Neuronal stem cell (in vitro differentiated cells): Measurements from ENCODE around the gene FDXR.

Source experiments
- DNase-seq: peaks from one replicate; pipeline ENCODE4 v3.0.0-alpha.2; 2013; ENCODE audit warnings: low spot score
- H2AFZ ChIP-seq: one replicate; pipeline ENCODE4 v1.6.1; 2013; ENCODE audit warnings: mild to moderate bottlenecking, low read length, inconsistent platforms
- H2AK5ac ChIP-seq: 2 replicates; pipeline ENCODE4 v1.6.1; 2013; ENCODE audit warnings: low read depth, mild to moderate bottlenecking, inconsistent platforms, low read length, moderate library complexity, mixed read lengths
- H2BK120ac ChIP-seq: 2 replicates; pipeline ENCODE4 v1.6.1; 2013; ENCODE audit warnings: low read depth, mild to moderate bottlenecking, inconsistent platforms, low read length, moderate library complexity, mixed read lengths
- H2BK12ac ChIP-seq: one replicate; pipeline ENCODE4 v1.6.1; 2013; ENCODE audit warnings: low read length, inconsistent platforms
- H2BK15ac ChIP-seq: 2 replicates; pipeline ENCODE4 v1.6.1; 2013; ENCODE audit warnings: mild to moderate bottlenecking, low read length, inconsistent platforms, mixed read lengths
- H2BK5ac ChIP-seq: one replicate; pipeline ENCODE4 v1.6.1; 2013; ENCODE audit warnings: inconsistent platforms, mild to moderate bottlenecking, low read length, moderate library complexity
- H3K14ac ChIP-seq: one replicate; pipeline ENCODE4 v1.6.1; 2013; ENCODE audit warnings: low read length, inconsistent platforms
- H3K18ac ChIP-seq: 2 replicates; pipeline ENCODE4 v1.6.1; 2013; ENCODE audit warnings: low read length, inconsistent platforms
- H3K23ac ChIP-seq: 2 replicates; pipeline ENCODE4 v1.6.1; 2013; ENCODE audit warnings: low read depth, mild to moderate bottlenecking, mixed read lengths, low read length, inconsistent platforms; ENCODE audit not compliant: poor library complexity
- H3K27ac ChIP-seq: replicated peaks from 3 replicates; pipeline ENCODE4 v1.5.1; 2013; ENCODE audit warnings: low read length, inconsistent platforms
- H3K27me3 ChIP-seq, 3 experiments: 2 replicates each; pipeline ENCODE4 v1.6.1; 2013; ENCODE audit warnings: low read length in 3 of 3, mild to moderate bottlenecking in 2 of 3, inconsistent platforms in 1 of 3, low read depth in 1 of 3, mixed read lengths in 1 of 3, moderate library complexity in 1 of 3; ENCODE audit not compliant: control insufficient read depth in 3 of 3, insufficient read depth in 3 of 3
- H3K36me3 ChIP-seq, 2 donors: replicated peaks in 1 of 2; 2 replicates each; pipeline ENCODE4 v1.6.1; 2013; ENCODE audit warnings: low read length in 2 of 2; ENCODE audit not compliant: control insufficient read depth in 2 of 2, insufficient read depth in 2 of 2
- H3K4ac ChIP-seq: 2 replicates; pipeline ENCODE4 v1.6.1; 2013; ENCODE audit warnings: inconsistent platforms, mild to moderate bottlenecking, low read length, moderate library complexity
- H3K4me1 ChIP-seq, 2 donors: 1 replicate in 1 of 2; 2 replicates in 1 of 2; pipeline ENCODE4 v1.6.1; 2013; ENCODE audit warnings: low read length in 2 of 2, low read depth in 1 of 2; ENCODE audit not compliant: control insufficient read depth in 2 of 2, insufficient read depth in 1 of 2
- H3K4me2 ChIP-seq: one replicate; pipeline ENCODE4 v1.6.1; 2013; ENCODE audit warnings: mild to moderate bottlenecking, low read length, inconsistent platforms; ENCODE audit not compliant: insufficient read depth, poor library complexity, severe bottlenecking
- H3K4me3 ChIP-seq, 2 donors: 2 replicates each; pipeline ENCODE4 v1.5.1; 2013; ENCODE audit warnings: low read length in 2 of 2, mild to moderate bottlenecking in 2 of 2, inconsistent platforms in 1 of 2, moderate library complexity in 1 of 2
- H3K79me1 ChIP-seq: one replicate; pipeline ENCODE4 v1.6.1; 2013; ENCODE audit warnings: low read depth, mild to moderate bottlenecking, inconsistent platforms, low read length, moderate library complexity
- H3K9ac ChIP-seq: one replicate; pipeline ENCODE4 v1.6.1; 2013; ENCODE audit warnings: mild to moderate bottlenecking, low read depth, low read length, inconsistent platforms; ENCODE audit not compliant: poor library complexity
- H3K9me3 ChIP-seq, 2 donors: replicated peaks in 1 of 2; 2 replicates each; pipeline versions ENCODE3 to v1.6.1; 2013; ENCODE audit warnings: low read length in 2 of 2, mild to moderate bottlenecking in 2 of 2, inconsistent platforms in 1 of 2, low read depth in 1 of 2, mixed read lengths in 1 of 2, moderate library complexity in 1 of 2; ENCODE audit not compliant: control insufficient read depth in 2 of 2, insufficient read depth in 1 of 2
- H4K8ac ChIP-seq: one replicate; pipeline ENCODE4 v1.6.1; 2013; ENCODE audit warnings: low read depth, mild to moderate bottlenecking, inconsistent platforms, low read length, moderate library complexity
- H4K91ac ChIP-seq: one replicate; pipeline ENCODE4 v1.6.1; 2013; ENCODE audit warnings: low read length, low read depth, mild to moderate bottlenecking, inconsistent platforms; ENCODE audit not compliant: poor library complexity
- WGBS, 2 donors: extraction: QIAGEN DNeasy Blood & Tissue Kit; methylation state at CpG; one replicate each; pipeline ENCODE4 v1.1.7; 2013; ENCODE audit warnings: missing lambda C conversion rate in 2 of 2, mixed read lengths in 1 of 2; ENCODE audit not compliant: insufficient read length in 2 of 2, insufficient replicate concordance in 1 of 2; ENCODE audit errors: extremely low coverage in 2 of 2; 5-methylcytosine and 5-hydroxymethylcytosine counted together

The FDXR gene

DNA sequence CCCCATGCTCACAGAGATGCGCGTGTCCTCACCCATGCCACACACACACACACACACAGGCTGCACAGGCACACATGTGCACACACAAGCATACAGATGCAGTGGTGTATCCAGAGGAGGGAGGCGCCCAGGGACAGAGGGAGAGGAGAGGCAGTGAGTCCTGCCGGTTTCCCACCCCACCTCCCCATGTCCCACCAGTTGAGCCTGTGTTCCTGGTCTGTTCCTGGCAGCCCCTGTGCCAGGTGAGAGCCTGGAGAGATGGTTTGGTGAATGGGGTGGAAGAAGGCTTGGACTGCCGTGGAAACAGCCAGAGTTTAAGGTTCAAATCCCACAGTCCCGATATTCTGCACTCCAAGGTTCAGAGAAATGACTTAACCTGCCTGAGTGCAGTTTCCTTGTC is 30.9 kb upstream of the FDXR start:
- Histone ChIP-seq H4K91ac (no peak overlapping the region), H2BK5ac (no peak overlapping the region), H3K79me1 (no peaks in the 10 kb centered on the region), H3K27ac (no peak overlapping the region), H3K9ac (no peak overlapping the region), H3K4me2 (no peak overlapping the region), H3K27me3 (peaks cover 0 to 30% (median 3%) of the 10 kb centered on the region in 3 experiments), H2AFZ (no peak overlapping the region), H2BK15ac (no peak overlapping the region), H3K4ac (no peak overlapping the region), H3K4me3 (no peak overlapping the region), H3K4me1 (no peaks in the 10 kb centered on the region), H3K18ac (peak overlapping the region; percentile 46), H3K9me3 (no peaks in the 10 kb centered on the region), H3K14ac (no peak overlapping the region), H2BK12ac (no peak overlapping the region), H3K23ac (peak overlapping the region; percentile 96), H2BK120ac (no peak overlapping the region), H2AK5ac (peak overlapping the region; percentile 76), H3K36me3 (no peaks in the 10 kb centered on the region), H4K8ac (no peak overlapping the region)
- DNase-seq: no peak
- WGBS, 2 donors: no CpG with 5 or more reads among the region's 6 CpGs

DNA sequence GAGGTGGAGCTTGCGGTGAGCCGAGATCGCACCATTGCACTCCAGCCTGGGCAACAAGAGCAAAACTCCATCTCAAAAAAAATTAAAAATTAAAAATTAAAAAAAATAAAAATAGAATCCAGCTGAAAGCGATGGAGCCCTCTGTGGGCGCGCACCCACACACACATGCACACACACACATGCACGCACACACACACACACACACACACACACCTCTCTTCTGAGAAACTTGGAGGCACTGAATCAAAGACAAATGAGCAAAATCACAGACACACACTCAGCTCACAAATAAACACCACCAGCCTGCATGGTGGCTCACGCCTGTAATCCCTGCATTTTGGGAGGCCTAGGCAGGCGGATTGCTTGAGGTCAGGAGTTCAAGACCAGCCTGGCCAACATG is 30.2 kb upstream of the FDXR start:
- Histone ChIP-seq H3K4me1 (no peaks in the 10 kb centered on the region), H2BK15ac (no peak overlapping the region), H3K27me3 (peaks cover 0 to 36% (median 3%) of the 10 kb centered on the region in 3 experiments), H3K4ac (no peak overlapping the region), H3K4me2 (no peak overlapping the region), H3K18ac (no peak overlapping the region), H3K9ac (no peak overlapping the region), H3K9me3 (no peaks in the 10 kb centered on the region), H2BK120ac (no peak overlapping the region), H3K4me3 (no peak overlapping the region), H4K8ac (no peak overlapping the region), H2BK5ac (no peak overlapping the region), H2AK5ac (no peak overlapping the region), H3K27ac (no peak overlapping the region), H3K14ac (no peak overlapping the region), H3K79me1 (no peaks in the 10 kb centered on the region), H2AFZ (no peak overlapping the region), H4K91ac (no peak overlapping the region), H3K36me3 (no peaks in the 10 kb centered on the region), H3K23ac (no peak overlapping the region), H2BK12ac (no peak overlapping the region)
- no CpG with 5 or more reads among the region's 9 CpGs for WGBS, 2 donors
- DNase-seq: no peak

DNA sequence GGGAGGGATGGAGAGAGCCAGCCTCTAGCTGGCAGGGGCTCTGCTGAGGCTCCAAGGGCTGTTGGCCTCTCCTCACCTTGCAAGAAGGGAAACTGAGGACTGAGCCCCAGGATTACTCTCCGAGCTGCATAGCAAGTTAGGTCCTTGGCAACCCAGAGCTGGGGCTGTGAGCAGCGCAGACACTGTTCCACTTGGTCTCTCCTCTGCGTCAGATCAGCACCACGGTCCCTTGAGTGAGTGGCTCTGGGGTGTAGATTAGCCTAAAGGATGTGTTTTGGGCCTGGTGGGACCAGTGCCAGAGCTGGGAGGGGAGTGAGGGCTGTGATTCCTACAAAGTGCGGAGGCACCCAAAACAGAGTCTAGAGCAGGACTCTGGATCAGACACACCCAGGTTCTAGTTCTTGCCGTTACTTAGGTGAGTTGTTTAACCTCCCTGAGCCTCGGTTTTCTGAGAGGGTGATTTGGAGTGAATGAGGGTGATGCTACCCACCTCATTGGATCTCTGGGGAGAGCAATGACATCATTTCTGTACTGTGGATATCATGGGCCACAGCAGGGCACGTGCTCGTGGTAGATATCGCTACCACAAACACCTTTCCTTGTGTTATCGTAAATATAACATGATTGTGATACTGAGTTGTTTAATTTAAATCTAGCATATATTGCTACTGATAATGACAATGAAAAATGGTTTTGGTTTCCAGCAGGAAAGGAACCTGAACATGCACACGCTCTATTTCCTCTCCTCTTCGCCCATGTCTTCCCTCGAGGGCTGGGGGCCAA is 28.8 kb upstream of the FDXR start:
- Histone ChIP-seq H4K8ac (no peak overlapping the region), H2BK15ac (no peak overlapping the region), H2BK5ac (no peak overlapping the region), H3K27me3 (peaks cover 0 to 49% (median 6%) of the 10 kb centered on the region in 3 experiments), H2BK12ac (no peak overlapping the region), H3K27ac (no peak overlapping the region), H3K9ac (no peak overlapping the region), H2BK120ac (no peak overlapping the region), H3K79me1 (no peaks in the 10 kb centered on the region), H2AFZ (no peak overlapping the region), H3K4me2 (no peak overlapping the region), H3K9me3 (no peaks in the 10 kb centered on the region), H3K23ac (no peak overlapping the region), H4K91ac (no peak overlapping the region), H3K14ac (no peak overlapping the region), H3K4ac (no peak overlapping the region), H3K18ac (no peak overlapping the region), H2AK5ac (no peak overlapping the region), H3K4me1 (no peaks in the 10 kb centered on the region), H3K4me3 (no peak overlapping the region), H3K36me3 (no peaks in the 10 kb centered on the region)
- no peak for DNase-seq
- WGBS, 2 donors: no CpG with 5 or more reads among the region's 14 CpGs

DNA sequence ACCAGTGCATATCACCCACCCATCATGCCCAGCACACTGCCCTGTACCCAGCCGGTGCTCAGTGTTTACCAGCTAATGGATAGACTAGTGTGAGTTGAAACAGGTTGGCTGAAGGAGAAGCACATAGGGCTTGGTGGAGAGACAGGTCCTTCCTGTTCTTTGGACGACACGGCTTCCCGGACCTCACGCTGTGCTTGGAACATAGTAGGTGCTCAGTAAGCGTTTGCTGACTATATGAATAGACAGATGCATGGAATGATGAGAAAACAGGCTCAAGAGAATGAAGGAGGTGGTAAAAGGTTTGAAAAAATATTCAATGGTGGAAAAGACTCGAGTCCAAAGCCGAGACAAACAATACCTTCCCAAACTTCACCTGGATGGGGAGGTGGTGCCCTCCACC is 27.4 kb upstream of the FDXR start:
- no peak overlapping the region for H3K27ac ChIP-seq
- no peak overlapping the region for H2AK5ac ChIP-seq
- no peak overlapping the region for H2BK5ac ChIP-seq
- H3K36me3 ChIP-seq: no peaks in the 10 kb centered on the region
- H3K9me3 ChIP-seq: no peaks in the 10 kb centered on the region
- no CpG with 5 or more reads among the region's 8 CpGs for WGBS, 2 donors
- no peak overlapping the region for H3K4ac ChIP-seq
- no peaks in the 10 kb centered on the region for H3K79me1 ChIP-seq
- no peaks in the 10 kb centered on the region for H3K4me1 ChIP-seq
- no peak overlapping the region for H4K8ac ChIP-seq
- H2BK120ac ChIP-seq: no peak overlapping the region
- no peak overlapping the region for H3K18ac ChIP-seq
- DNase-seq: no peak
- H2BK12ac ChIP-seq: no peak overlapping the region
- H3K23ac ChIP-seq: no peak overlapping the region
- no peak overlapping the region for H2BK15ac ChIP-seq
- H3K4me3 ChIP-seq: no peak overlapping the region
- H3K4me2 ChIP-seq: no peak overlapping the region
- H3K9ac ChIP-seq: no peak overlapping the region
- H3K27me3 ChIP-seq: peaks cover 0 to 62% (median 13%) of the 10 kb centered on the region in 3 experiments
- no peak overlapping the region for H4K91ac ChIP-seq
- H3K14ac ChIP-seq: no peak overlapping the region
- H2AFZ ChIP-seq: no peak overlapping the region
